Fibroblast of skin of back (primary cell): Measurements from ENCODE around the gene NALCN.

Source experiments
- DNase-seq: peaks from one replicate; pipeline ENCODE4 v3.0.0-alpha.2; 2013

Gene NALCN

DNA sequence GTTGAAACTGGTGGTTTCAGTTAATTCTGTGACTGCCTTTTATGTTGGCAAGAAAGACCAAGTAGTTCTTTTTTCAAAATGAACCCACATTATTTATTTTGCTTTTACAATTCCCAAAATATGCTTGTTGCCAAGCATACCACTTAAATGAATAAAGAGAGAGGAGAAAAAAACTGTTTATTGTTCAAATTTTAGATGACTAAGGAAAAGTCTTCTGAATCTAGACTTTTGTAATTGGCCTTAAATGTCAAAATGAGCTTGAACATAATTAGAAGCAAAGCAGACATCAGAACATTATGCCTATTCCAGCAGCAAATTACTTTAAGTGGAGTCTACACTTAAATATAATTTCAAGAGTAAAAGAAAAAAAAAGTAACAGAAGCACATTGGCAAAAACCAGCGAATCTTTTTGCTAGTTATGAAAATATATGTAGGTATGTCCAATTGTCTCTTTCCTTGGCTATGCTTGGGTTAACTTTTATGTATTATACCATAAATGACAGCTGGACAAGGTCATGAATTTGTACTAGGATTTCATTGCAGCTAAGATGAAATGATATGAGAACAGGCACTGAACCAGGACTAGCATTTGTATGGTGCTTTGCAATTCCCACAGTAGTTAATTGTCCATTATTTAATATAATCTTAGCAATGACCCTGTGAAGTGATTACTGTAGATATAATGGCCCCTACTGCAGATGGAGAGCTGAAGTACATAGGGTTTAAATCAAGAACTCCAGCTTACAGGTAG lies 211.9 kb downstream of the NALCN start:
- DNase-seq, result peak; percentile 5

- no peak for DNase-seq
These were observed 213.7 kb downstream of the NALCN start for GRCh38 chr13:101202590-101202989.

DNA sequence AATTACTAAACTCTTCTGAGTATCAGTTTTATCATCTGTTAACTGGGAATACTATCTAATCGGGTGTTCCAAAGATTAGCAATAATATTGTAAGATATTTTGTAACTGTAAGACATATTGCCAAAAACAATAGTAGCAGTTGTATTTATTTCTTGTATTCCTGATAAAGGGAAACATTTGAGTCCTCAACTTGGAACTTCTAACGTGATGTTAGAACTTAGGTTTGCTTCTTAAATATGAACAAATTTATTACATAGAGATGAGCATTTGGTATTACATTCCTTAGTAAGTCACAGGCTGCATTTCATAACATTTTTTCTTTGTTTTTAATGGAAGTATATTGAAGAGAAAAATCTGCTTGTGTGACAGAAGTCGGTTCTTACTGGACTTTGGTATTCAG lies 225.3 kb downstream of the NALCN start:
- DNase-seq, result no peak

GRCh38 chr13:101190337-101190736 lies 226.0 kb downstream of the NALCN start:
- DNase-seq, result no peak

GRCh38 chr13:101185606-101186005 lies 230.7 kb downstream of the NALCN start:
- no peak for DNase-seq

- DNase-seq, result peak; percentile 16
These were observed 235.1 kb downstream of the NALCN start for GRCh38 chr13:101181076-101181685.

GRCh38 chr13:101179021-101179420 lies 237.3 kb downstream of the NALCN start:
- DNase-seq, result no peak

DNA sequence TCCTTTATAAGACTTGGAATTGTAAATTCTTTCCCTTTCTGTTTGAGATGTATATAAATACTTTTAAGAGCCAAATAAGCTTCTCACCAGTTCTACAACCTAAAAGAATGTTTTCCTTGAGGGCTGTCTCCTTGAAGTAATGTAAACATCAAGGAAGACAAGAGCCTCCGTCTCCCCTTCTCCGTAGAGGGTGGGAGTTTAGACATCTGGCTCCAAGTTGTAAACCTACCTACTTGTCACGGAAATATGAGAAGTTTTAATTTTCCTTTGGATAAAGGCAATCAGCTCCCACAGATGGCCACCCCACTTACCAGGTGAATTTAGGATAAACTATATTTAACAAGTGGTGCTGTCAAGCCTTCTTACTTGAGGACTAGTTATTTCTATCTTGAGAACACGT lies 237.9 kb downstream of the NALCN start:
- DNase-seq, result peak; percentile 6

DNA sequence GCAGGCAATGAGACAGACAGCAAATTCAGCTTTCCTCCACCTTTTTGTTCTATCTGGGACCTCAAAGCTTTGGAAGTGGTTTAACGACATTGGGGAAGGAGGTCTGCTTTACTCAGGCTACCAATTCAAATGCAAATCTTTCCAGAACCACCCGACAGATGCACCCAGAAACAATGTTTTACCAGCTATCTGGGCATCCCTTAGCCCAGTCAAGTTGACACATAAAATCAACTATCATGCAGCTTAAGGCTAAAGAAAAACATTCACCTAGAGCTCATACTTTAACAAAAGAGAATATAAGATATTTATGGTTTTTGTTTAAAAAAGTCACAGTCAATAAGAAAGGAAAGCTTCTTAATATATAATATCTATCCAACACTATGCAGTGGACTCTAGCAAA lies 246.0 kb downstream of the NALCN start:
- no peak for DNase-seq

DNA sequence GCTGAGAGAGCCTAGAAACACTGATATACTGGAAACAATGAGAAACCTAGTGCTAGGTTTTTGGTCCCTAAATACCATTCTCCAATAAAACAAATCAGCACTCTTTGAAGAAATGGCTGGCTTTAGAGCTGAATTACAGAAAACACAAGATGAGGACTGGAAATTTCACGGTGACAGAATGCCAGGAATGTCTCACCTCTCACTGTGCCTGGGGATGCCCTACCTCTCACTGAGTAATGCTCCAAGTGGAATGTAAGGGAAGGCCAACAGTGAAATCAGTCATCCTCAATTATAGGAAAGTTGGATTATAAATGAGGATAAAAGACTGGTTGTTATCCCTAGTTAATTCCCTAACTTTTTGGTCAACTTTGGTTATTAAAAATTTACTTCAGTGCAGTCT lies 259.0 kb downstream of the NALCN start:
- peak; percentile 31 for DNase-seq

DNA sequence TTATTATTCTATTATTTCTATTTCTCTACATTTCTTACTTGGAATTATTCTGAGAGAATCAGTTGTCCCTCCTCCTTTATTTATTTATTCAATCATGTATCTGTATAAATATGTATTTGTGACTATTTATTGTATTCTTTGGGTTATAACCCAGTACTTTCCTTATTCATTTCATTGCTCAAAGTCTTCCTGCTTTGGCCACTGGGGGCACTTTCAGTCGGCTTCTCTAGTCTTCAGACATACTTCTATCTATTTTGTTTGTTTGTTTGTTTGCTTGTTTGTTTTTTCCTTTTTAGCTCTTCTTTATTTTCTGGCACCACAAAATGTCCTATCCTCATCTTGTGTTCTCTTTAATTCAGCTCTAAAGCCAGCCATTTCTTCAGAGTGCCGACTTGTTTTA lies 260.4 kb downstream of the NALCN start:
- DNase-seq, result no peak

DNA sequence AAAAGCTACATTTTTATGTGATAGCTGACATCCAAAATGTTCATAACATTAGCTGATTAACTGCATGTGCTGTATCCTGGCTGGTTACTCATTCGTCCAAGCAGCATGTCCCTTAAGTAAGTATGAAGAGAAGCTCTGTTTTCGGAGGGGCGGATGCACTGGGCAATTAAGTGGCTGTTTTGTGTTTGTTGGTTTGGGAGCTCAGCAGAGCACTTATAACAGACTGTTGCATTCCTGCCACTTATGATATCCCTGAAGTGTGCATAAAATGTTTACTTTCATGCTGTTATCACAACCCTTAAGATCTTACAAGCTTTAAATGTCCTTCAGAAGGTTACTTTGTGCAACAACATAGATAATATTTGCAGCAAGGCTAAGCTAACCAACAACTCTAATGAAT lies 264.1 kb downstream of the NALCN start:
- no peak for DNase-seq

DNA sequence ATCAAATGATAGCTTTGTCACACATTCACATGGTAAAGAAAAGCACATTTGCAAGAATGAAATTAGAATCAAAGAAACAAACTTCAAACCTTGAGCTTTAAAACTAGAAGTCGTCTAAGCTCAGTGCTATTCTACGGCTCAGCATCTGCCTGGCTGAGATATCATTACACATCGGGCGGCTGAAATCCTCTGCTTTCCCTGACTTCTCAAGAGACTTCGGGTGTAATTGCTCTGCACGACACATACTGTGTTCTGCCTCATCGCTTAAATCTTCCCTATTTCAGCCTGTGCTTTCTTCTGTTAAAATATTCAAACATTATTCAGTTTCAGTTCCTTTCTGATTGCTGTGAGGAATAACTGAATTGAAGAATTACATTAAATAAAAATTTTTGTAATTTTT lies 265.3 kb downstream of the NALCN start:
- peak; percentile 37 for DNase-seq

- DNase-seq, result peak; percentile 52
These were observed 266.4 kb downstream of the NALCN start for GRCh38 chr13:101149735-101150384.

GRCh38 chr13:101146101-101146898 lies 270.0 kb downstream of the NALCN start:
- DNase-seq, result peak; percentile 62

DNA sequence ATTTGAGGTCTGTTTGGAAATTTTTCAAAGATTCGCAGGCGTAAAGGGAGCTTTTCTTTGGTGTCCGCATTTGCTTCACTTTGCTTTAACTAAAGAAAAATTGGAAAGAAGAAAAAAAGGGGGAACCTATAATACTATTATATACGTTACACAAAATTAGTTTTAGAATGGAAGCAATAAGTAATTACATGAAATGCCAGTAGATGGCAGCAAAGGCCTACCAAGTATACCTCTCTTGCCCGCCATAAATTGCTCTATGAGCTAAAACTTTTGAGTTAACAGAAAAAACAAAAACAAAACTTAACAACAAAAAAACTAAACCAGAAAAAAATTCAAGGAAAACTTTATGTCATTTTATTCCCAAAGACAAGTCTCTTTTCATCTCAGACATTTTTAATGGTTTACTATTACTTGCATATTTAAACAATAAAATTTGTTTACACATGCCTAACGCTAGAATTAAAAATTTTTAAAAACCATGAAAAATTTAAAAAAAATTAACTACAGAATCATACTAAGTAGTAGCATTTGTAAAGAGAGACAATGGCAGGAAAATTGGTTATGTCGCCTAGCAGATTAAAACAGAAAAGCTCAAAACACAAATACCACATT lies 271.4 kb downstream of the NALCN start:
- DNase-seq, result peak; percentile 56

DNA sequence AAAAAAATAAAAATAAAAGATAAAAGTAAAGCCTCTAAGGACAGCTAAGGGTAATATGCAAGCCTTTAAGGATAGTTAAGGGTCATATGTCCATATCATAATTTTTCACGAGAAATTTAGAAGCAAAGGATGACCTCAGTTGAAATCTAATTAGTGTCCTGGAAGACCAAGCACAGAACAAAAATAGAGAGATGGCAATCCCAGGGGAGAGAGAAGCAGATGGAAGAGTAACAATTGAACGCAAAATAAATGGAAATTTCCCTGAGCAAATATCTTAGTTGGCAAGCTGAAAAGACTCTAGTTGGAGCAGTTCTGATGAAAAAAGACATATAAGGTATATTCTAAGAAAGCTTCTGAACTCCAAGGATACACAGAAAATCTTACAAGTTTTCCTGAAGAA lies 275.4 kb downstream of the NALCN start:
- DNase-seq, result no peak

DNA sequence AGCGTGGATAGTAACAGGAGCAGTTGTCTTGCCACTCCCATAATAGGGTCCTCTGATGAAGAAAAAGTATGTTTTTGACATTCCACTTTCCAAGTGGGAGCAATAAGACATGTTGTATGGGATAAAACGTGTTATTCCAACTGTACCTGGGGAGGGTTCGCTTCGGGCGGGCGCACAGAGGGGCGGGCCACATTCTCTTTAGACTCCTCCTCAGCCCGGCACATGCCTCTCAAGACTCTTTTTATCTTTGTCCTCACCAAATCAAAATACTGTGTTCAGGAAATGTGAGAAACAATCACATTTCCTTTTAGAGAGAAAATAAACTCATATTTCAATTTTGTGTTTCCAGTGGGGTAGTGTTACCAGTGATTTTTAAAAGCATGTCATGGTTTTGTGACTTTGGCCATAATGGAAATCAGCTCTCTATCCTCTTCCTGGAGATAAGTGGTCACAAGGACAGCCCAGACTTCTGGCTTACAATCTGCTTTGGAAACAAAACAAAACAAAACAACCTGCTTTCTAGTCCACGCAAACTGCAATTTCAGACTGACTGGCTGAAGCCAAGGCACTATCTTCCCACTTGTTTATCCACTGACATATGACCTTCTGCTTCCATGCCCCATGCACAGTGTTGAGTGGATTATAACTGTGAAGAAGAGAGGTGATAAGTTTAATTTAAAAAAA lies 276.1 kb downstream of the NALCN start:
- DNase-seq, result no peak

- DNase-seq, result no peak
These were observed 277.2 kb downstream of the NALCN start for GRCh38 chr13:101139081-101139480.

DNA sequence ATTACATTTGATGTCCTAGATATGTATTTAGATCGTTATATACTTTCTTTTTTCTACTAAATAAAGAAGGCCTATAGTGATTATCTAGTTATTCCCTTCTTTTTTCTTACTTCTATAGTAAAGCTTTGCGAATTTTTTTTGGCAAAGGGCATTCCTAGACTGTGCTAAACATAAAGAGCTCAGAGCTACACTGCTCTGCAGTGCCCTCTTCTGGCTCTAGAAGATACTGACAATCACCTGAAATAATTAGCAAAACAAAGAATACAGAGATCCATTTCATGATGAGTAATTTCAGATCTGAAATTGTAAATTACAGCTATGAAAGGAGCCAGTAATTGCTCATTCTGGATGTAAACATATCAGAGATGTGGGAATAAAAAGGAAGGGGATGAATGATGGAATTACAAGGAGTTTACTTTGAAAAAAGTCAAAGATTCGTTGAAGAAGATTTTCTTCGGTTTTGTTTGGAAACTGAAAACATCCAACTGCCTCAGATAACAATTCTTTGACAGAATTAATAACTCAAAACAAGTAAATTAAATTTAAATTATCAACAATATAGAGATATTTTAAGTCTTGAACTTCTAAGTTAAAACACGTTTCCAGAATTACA lies 288.5 kb downstream of the NALCN start:
- peak; percentile 51 for DNase-seq

- DNase-seq, result no peak
These were observed 293.3 kb downstream of the NALCN start for GRCh38 chr13:101123028-101123427.

DNA sequence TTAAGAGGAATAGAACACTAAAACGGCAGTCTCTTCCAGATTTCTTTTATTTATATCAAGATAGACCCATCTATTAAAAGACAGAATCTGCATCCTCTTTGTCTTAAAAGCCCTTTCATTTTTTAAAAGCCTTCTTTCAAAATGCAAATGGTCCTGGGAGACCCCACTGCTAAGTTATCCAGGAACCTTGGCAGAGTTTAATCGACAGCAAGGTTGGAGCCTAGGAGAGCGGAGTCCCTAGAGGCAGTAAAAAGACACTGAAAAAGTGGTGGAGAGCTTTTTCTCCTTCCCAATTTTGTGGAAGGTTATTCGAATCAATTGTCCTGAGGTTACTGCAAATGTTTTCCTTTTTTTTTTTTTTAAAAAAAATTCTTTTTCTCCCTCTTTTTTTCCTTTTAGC lies 294.7 kb downstream of the NALCN start:
- DNase-seq, result no peak
